Raji (cell line): ENCODE results near the gene PGAP2.

ENCODE experiments used
- POLR2A ChIP-seq: IDR thresholded peaks from 2 replicates; pipeline ENCODE4 v1.6.1; 2011; ENCODE audit warnings: low read depth, low read length, control low read depth; ENCODE audit not compliant: insufficient read depth

Gene PGAP2

DNA sequence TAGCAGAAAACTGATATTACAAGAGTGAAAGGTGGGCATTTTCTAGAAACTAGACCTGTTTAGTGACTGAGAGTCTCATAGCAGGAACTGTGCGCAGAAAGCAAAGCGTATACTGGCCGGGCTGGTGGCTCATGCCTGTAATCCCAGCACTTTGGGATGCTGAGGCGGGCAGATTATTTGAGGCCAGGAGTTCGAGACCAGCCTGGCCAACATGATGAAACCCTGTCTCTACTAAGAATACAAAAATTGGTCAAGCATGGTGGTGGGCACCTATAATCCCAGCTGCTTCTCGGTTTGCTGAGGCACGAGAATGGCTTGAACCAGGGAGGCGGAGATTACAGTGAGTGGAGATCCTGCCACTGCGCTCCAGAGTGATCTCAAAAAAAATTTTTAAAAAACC lies 9.2 kb upstream of the PGAP2 start:
- TF ChIP-seq POLR2A: no peak

- no peak for TF ChIP-seq POLR2A
Measured at GRCh38 chr11:3799873-3800272, 8.5 kb upstream of the PGAP2 start.

- no peak for TF ChIP-seq POLR2A
Measured at GRCh38 chr11:3802011-3802790, 6.2 kb upstream of the PGAP2 start.

- TF ChIP-seq POLR2A: no peak
Measured at GRCh38 chr11:3803726-3804495, 4.4 kb upstream of the PGAP2 start.

DNA sequence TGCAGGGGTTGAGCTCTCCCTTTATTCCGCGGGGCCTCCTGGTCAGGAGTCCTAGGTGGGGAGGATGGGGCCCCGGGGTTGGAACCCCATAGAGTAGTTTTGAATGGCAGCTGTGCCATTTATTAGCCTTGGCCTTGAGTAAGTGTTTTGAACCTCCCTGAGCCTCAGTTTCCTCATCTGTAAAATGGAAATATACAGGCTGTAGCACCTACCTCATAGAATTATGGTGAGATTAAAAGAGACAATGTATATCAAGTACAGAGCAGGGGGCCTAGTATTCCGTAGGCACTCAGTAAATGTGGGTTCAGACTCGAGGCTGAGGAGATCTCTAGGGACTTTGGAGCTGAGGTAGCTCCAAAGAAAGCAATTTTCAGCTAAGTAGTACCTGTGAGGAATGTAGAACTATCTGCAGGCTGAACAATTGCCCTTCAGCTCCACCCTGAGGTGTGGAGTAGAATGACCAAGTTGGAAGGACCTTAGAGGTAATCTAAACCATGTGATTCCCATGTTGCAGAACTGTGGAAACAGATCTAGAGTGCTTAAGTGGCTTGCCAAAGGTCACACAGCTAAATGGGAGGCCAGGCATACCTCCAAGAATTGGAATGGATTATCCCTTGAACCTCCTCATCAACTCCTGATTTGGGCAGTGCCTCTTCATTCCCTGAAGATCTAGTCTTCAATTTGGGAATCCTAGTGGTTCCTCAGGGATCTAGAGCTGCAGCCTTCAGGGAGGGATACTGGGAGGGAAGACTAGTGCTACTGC lies 682 bp downstream of the PGAP2 start:
- TF ChIP-seq POLR2A: no peak

- no peak for TF ChIP-seq POLR2A
Measured at GRCh38 chr11:3809624-3809928, 1.2 kb downstream of the PGAP2 start.

DNA sequence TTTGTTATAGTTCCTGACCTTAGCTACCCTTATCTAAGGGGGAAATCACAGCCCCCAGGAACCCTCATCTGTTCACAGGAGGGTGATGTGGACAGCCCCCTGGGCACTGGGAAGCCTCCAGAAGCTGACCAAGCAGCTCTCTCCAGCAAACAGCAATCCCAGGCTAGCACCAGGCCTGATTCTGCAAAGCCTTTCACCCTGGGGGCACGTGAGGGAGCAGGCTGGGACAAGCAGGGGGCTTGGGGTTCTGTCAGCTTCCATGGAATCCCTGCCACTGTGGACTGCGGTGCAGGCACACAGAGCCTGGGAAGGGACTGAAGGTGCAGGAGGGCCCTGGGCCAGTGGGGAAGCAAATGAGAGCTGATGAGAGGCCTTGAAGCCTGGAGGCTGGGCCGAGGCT lies 2.1 kb downstream of the PGAP2 start:
- no peak for TF ChIP-seq POLR2A

DNA sequence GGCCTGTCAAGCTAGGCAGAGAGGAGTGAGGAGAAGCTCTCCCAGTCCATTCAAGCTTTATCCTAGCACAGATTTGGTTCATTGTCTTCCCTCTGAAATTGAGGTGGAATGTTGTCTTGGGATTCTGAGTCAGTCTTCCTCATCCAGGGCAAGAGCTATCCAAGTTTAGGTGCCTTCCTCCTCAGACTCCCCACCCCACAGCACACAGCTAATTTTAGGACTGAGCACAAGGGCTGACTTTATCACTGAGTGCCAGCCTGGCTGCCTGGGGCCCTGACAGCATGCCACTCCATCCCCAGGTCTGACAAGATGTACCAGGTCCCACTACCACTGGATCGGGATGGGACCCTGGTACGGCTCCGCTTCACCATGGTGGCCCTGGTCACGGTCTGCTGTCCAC lies 2.6 kb downstream of the PGAP2 start:
- TF ChIP-seq POLR2A: no peak

DNA sequence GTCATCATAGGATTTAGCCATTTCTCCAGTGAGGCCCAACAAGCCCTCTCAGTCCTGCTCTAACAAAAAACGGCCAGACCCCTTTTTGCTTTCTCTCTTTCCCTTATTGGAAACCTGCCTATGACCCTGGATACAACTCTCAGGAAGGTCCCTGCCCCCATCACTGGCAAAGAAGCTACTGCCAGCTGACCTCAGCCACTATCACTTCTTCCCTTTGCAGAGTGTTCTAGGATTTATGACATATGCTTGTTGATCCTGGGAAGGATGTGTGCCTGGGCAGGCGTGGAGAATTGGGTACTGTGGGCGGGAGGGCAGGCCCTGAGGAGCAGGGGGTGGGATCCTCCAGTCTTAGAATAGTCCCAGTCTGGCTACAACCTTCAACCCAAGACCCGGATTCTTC lies 7.5 kb downstream of the PGAP2 start:
- TF ChIP-seq POLR2A: no peak

DNA sequence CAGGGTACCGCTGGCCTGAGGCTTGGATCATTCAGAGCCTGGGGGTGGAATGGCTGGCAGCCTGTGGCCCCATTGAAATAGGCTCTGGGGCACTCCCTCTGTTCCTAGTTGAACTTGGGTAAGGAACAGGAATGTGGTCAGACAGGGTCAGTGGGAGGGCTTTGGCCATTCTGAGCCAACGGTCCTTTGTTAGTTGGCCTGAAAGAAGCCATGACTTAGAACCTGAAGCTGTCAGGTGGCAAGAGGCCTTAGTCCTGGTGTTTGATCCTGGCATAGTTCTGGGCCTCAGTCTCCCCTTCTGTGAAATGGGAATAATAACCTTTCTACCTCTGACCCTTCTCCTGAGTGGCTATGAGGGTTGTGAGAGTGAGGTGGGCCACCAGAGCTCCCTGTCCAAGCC lies 8.3 kb downstream of the PGAP2 start:
- TF ChIP-seq POLR2A: no peak

GRCh38 chr11:3817181-3817800 lies 8.9 kb downstream of the PGAP2 start:
- no peak for TF ChIP-seq POLR2A

- TF ChIP-seq POLR2A: no peak
Measured at GRCh38 chr11:3820971-3821370, 12.6 kb downstream of the PGAP2 start.

- no peak for TF ChIP-seq POLR2A
Measured at GRCh38 chr11:3822312-3822711, 14.0 kb downstream of the PGAP2 start.

GRCh38 chr11:3823303-3823702 lies 14.9 kb downstream of the PGAP2 start:
- no peak for TF ChIP-seq POLR2A

- no peak for TF ChIP-seq POLR2A
Measured at GRCh38 chr11:3823762-3824506, 15.6 kb downstream of the PGAP2 start.
